GDM1 (cell line): ENCODE measurements around the gene HTR4.
A peak's percentile ranks its signal among the peaks of the same experiment; 100 is the strongest.
"Not testable (repeated sequence)": the region's sequence is repeated elsewhere in the genome, so short reads cannot be mapped to it uniquely, and the experiment has no call there.

Experiments used
- DNase-seq: peaks from one replicate; lab custom pipeline; 2025; lab: John Stamatoyannopoulos, UW

The HTR4 gene

DNA sequence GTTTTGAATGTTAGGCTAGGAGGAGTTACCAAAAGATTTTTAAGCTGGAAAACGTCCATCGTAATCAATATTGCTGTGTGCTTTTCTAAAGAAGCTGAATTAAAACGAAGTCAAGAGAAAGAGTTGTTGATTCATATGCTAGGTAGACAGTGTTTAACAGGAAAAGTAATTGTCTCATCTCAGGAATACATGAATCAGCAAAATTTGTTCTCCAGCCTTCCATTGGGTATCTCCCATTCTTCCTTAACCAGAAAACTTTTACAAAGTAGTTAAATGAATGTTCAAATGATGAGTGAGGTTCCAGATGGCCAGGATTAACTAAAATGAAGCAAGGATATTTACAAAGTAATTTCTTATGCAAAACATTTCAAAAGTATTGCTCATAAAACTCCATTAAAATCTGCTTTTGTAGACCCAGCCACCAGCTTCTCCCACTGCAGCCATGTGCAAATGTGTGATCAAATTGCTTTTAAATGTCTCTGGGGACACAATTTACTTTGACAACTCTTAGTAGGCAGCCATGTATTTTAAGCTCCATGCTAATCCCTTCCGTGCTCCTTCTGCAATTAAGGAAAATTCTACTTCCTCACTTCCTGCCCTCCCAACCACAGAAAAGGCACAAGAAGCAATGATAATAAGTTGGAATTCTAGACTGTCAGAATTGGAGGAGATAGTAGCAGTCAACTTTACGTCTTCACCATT, 121.2 kb downstream of the HTR4 start:
- no peak for DNase-seq

DNA sequence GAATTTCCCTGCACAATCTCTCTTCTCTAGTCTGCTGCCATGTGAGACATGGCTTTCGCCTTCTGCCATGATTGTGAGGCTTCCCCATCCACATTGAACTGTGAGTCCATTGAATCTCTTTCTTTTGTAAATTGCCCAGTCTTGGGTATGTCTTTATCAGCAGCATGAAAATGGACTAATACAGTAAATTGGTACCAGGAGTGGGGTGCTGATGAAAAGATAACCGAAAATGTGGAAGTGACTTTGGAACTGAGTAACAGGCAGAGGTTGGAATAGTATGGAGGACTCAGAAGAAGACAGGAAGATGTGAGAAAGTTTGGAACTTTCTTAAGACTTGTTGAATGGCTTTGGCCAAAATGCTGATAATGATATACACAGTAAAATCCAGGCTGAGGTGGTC, 124.9 kb downstream of the HTR4 start:
- DNase-seq = not testable (repeated sequence)

DNA sequence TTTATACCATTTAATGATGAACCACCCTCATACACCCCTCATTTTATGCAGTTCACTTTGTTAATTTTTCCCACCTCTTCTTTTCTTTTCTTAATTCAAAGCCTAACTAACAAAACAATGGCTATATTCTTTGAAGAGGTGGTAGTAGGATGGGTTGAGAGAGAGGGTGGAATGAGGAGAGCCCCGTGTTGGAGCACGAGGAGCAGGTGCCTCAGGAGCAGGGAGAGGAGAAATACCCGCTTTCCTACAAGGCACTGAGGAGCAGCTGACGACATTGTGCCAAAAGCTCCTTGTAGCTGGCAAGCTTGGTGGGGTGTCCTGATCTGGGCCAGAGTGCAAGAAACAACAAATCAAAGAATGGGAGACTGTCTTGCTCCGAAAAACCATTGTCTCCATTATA, 129.6 kb downstream of the HTR4 start:
- DNase-seq = no peak

DNA sequence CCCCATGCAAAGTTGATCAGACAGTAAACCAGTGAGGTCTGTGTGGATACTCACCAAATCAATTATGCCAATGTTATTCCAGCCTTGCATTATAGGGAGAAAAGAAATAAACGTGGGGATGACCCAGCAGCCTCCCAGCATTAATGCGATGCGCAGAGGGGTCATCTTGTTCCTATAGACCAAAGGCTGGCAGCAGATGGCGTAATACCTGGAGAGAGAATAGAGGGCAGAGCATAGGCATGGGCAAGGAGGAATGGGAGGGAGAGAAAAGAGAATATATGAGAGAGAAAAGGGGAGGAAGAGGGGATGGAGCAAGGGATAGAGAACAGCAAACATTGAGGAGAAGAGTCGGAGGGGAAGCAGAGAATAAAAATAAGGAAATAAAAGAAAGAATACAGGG, 131.2 kb downstream of the HTR4 start:
- no peak for DNase-seq

DNA sequence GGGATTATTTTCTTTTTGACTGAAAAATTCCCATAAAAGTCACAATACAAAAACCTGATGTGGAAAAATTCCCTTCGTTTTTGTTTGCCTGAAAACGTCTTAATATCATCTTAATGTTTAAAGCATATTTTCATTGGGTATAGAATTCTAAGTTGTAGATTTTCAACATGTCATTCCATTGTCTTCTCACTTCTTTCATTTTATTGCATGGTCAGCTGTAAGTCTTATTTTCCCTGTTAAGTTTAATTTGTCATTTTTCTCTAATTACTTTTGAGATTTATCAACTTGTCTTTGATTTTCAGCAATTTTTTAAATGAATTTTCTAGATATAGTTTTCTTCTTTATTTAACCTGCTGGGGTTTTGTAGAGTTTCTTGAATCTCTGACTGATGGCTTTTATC, 138.9 kb downstream of the HTR4 start:
- no peak for DNase-seq

DNA sequence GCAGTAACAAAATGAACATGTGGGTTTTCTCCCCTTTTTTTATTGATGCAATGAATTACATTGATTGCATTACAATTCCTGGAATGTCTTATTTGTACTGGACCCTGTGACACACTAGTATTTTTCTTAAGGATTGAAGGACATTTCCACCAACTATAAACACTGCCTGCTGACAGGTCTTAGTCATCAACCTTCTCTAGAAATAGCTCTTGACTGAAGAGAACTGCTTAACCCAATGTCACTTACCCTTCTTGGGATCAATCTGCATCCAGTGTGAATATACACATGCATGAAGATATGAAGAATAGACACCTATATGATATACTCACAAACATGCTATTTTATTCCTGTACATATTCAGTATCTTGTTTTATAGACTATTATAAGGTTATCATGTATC, 140.0 kb downstream of the HTR4 start:
- DNase-seq = no peak

DNA sequence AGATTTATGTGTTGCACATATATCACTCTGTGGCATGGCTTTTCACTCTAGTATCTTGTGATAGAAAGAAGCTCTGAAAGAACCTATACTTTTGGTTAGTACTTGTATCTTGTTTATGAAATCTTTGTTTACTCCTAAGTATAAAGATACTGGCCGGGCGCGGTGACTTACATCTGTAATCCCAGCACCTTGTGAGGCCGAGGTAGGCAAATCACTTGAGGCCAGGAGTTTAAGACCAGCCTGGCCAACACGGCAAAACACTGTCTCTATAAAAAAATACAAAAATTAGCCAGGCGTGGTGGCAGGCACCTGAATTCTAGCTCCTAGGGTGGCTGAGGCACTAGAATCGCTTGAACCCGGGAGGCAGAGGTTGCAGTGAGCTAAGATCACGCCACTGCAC, 141.8 kb downstream of the HTR4 start:
- DNase-seq = no peak

DNA sequence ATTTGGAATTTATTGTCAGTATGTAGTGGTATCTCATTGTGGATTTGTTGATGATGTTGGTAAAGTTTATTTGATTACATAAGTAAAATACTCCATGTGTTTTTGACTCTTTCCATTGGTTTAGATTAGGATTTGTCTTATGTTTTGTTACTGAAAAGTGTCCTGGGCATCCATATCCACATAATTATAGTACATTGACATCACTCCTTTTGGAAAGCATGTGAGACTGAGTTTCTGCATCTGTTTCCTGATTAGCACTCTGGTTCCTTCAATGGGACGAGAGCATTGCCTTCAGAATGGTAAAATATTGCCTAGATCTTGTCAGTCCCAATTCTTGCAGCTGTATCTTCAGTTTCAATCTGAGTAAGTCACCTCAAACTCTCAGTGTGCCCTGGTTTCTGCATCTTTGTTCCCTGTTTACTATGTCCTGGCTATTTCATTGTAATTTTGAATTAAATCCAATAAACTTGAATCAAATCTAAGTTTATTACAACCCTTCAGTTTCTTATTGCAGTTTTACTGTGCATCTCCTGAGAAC, 142.4 kb downstream of the HTR4 start:
- no peak for DNase-seq

DNA sequence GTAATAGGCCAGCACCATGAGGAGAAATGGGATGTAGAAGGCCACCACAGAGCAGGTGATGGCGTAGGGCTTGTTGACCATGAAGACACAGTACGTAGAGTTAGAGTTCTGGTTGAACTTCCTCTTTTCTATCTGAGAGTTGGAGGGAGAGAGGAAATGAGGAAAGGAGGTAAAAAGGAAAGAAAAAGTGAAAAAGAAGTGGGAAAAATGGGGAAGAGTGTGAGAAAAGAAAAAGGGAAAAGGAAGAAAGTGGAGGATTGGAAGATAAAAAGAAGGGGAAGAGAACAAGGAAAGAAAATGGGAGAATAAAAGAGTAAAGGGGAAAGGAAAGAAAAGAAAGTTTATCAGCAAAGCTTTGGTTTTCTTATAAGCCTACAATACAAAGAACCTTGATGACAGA, 144.4 kb downstream of the HTR4 start:
- no peak for DNase-seq

DNA sequence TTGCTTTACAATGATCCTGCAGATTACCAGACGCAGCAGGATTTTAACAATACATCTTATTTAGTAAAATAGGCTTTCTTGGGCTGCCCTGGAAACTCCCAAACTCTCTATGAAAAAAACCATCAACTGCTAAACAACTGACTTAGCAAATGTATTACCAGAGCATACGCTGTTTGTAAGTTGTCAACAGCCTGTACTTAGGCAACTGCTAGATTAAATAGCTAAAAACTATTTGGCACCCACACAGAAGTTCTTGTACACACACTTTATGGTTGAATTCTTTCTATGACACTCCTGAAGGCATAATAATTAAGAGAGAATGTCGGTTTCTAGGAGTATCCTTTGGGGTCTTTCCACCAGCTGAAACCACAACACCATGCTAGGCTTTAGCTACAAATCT, 146.7 kb downstream of the HTR4 start:
- DNase-seq = no peak

DNA sequence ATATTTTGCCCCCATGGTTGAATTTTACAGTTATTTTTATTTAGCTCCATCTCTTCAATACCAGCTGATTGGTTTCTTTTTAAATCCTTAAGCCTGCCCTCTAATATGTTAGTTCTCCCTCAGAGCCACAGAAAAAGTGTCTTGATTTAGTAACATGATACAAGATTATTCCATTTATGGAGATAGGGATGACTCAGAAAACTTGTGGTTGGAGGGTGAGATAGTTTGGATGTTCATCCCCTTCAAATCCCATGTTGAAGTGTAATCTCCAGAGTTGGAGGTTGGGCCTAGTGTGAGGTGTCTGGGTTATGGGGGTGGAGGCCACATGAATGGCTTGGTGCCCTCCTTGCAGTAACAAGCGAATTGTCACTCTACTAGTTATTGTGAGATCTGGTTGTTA, 154.9 kb downstream of the HTR4 start:
- DNase-seq = no peak

DNA sequence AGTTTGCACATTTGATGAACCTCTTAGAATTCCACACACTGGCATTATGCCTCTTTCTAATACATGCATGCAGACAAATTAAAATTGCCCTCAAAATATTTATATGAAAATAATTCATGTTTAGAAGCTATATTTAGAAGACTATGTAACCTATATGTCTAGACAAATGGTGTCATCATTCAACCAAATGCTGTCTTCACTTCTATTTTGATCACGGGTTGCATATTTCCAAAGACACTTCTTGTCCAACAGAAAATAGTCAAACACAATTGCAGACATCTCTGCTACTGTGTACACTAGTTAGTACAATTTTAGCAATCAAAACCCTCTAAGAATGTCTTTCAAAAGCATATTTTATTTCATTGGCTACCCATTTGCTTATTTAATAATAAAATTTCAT, 156.6 kb downstream of the HTR4 start:
- DNase-seq = no peak

DNA sequence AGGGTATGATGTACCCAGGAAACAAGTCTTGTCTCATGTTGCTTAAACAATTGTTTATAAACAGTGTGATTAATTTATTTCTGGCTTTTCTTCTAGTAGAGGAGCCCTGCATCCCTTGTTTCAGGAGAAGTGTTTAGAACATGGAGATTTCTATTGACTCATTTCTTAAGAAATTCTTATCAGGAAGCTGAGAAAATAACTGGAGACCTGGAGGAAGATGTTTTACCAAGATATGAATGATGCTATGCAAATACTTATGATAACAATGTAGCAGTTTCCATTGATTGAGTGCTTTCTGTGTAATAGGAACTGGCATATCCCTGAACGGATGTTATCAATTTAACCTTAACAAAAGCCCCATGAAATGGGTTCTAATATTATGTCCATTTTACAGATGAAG, 162.0 kb downstream of the HTR4 start:
- DNase-seq = no peak

DNA sequence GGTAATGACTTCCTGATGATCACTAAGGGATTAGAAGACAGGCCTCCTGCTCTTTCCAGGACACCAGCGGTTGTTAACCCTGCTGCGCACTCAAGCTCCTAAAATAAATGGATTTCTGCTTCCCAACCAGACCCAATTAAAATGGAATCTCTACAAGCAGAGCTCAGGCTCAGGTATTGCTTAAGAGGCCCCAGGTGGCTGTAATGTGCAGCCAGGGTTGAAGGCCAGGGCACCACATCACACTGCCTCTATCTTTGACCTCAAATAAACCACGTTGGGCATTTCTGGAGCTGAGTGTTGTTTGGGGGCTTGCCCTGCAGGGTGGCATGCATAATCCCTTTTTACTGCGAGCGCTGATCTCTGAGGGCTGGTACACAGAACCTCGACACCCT, 162.5 kb downstream of the HTR4 start:
- no peak for DNase-seq

DNA sequence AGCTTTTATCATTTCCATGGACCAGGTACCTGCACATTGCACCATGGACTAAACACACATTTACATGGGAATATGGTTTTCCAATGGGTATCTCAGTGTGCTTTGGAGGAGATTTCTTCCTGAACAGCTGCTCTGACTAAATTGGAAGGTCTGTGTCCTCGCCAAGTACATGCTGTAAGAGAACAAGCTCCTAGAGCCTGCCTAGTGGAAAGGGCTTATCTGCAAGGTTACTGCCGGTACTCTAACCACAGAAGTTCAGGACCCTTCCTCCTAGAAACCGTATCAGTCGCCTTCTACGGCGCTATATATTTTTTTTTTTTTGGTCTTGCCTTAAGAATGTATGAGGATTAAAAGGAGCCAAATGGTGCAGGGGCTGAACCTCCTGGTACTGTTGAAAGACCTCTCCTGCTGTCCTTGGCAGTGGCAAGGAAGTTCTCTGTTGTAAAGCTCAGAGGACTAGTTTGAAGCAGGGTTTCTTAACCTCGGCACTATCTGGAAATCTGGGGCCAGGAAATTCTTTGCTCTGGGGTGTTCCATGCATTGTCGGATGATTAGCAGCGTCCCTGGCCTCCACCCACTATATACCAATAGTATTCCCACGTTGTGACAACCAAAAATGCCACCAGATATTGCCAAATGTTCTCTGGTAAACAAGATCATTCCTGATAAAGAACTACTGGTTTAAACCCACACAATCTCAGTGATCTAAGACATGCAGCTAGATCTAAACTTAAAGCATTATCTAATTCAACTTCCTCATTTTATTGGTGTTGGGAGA, 163.1 kb downstream of the HTR4 start:
- DNase-seq = no peak

DNA sequence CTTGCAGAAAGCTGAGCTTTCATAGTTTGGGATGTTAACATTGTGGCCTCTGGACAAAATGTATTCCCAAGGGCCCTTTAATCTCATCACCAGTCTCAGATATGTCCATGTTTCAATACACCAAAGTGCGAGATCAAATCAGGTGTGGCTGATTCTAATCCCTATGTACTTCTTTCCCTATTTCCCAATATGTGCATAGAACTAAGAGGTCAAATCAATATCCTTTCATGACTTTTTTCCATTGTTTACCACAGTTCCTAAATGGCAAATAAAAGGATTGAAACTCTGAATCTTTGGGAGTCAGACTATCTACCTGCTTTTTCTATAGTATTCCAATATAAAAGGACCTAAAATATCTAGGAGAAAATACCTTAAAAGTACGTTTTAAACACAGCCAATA, 165.6 kb downstream of the HTR4 start:
- no peak for DNase-seq

DNA sequence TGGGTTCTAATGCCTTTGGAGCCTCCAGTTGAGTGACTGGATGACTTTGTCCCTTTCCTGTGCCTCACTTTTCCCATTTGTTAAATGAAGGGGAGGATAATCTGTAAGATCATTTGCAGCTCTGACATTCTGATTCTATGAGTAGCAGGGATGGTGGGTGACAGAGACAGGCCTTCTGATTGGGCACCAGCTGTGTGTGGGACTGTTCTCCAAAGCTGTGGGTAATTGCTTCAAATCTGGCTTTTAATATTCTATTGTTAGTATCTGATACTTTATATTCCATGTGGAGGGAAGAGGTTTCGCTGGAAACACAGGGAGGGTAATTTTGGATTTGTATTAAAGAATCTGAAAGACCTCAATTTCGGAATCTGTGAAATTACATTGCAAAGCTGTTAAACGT, 167.9 kb downstream of the HTR4 start:
- DNase-seq = no peak

DNA sequence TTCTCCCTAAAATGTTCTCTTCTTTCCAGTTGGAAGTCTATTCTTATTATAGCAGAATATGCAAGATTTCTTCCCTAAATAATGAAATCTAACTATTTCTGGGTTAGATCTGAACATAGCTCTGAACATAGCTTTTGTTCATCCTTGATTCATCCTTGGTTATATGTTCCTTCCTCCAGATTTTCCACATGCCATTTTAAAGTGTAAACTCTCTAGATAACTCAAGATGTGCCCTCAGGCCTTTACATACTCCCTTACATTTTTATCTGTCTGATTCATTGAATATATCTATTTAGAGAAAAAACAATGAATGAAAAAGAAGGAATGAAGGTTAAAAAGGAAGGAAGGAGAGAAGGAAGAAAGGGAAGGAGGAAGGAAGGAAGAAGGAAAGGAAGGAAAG, 169.7 kb downstream of the HTR4 start:
- no peak for DNase-seq

DNA sequence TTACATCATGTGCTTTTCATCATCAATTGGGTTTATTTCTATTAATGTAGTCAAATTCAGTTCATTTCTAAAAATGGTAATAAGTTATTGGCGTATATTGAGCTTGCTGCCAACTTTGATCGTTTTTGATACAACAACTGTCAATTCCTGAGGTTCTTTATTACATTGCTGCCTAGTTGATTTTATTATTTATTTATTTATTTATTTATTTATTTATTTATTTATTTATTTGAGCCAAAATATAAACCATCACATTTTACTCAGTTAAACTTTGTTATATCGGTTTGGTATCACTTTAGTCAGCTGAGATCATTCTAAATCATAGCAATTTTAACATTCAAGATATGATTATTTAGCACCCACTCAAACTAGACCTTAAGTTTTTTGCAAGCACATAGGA, 170.6 kb downstream of the HTR4 start:
- DNase-seq = no peak

DNA sequence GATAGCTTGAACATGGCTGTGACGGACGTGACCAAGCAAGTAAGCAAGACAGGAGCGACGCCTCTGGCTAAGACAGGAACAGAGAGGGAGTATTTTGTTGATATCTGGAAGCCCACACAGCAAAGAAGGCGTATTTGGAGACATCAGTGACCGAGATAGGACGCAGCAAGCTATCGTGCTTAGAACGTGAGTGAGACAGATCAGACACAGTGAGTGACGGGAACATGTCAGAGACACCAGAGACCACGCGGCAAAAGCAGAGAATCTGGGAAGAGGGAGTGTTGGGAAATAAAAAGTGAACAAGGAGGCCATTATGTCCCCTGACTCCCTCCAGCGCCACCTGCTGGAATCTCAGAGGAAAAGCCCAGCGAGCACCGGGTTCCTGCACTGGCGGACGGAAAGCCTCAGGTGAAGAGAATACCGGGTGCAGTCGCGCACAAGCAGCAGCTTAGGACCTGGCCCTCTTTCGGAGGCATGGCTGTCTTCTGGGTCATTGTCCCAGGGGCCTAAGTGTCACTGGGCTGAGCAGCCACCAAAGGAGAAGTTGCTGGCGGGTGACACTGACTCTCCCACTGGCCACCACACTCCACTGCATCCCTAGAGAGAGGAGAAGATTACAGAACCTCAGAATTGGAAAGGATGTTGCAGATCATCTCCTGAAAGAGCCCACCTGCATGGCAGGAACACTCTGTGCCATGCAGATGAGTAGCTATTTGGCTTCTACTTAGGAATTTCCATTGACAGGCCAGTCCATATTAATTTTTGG, 171.4 kb downstream of the HTR4 start:
- peak; percentile 23 for DNase-seq

DNA sequence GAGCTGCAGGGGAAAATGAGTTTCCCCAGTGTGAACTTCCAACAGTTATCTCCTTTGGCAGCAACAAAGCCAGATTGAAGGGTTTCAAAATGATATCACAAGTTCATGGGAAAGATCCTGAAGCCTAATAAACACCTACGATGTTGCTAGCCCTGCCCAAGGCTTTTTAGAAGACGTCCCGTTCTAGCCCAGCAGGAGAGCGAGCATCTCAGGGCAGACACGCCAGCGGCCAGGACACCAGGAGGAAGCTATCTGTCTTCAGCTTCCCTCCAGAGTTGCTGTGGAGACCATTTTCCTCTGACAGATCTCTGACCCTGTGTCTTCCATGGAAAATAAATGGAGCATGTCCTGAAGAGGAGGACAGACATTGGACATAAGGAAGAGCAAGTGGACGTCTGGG, 172.1 kb downstream of the HTR4 start:
- no peak for DNase-seq

DNA sequence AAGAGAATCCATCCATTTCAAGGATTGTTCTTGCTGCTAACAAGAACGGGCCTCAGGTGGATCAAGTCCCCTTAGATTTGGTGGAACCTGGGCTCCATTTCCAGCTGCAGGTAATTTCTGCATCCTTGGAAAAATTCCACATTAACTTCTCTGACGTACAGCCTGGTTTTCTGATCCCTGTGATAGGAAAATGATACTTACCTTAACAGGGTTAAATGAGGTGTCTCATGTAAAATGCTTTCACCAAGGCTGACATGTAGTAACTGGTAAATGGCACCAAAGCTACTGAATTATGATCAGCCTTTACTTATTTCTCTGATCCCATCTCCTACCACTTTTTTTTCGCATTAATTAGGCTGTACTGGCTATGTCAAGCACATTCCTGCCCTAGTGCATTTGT, 176.9 kb downstream of the HTR4 start:
- no peak for DNase-seq

DNA sequence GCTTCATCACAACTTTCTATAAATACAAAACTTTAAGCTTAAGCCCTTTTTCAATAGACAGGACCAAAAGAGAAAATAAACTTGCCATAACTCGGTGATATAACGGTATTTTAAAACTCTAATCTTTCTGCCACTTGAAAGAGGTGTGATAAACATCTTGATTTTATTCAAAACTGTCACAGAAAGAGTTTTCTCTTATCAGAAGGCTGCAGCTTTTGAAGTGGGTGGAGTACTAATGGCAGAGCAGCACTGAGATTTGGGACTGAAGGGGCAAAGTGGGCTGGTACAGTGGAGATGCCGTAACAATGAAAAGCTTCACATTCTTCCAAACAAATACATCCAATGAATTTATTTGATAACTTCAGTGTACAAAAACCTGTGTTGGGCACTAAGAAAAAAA, 178.0 kb downstream of the HTR4 start:
- DNase-seq = no peak
